Brain microvascular endothelial cell (primary cell): ENCODE data around the gene FUBP1.

ENCODE experiments used
- DNase-seq: peaks from one replicate; pipeline ENCODE4 v3.0.0-alpha.2; 2020
- H3K27ac ChIP-seq: fragments of 250-450 bp; sonication (Bioruptor Pico); 2 replicates; pipeline ENCODE4 v1.5.1; 2020; ENCODE audit warnings: mild to moderate bottlenecking, moderate library complexity
- H3K27me3 ChIP-seq: fragments of 250-450 bp; sonication (Bioruptor Pico); replicated peaks from 2 replicates; pipeline ENCODE4 v1.5.1; 2020; ENCODE audit warnings: mild to moderate bottlenecking
- H3K36me3 ChIP-seq: fragments of 250-450 bp; sonication (Bioruptor Pico); replicated peaks from 2 replicates; pipeline ENCODE4 v1.5.1; 2020; ENCODE audit warnings: mild to moderate bottlenecking
- H3K4me3 ChIP-seq: 2 replicates; pipeline ENCODE4 v1.5.1; 2011; ENCODE audit warnings: low read depth, mild to moderate bottlenecking, control low read depth, low read length, moderate library complexity
- in situ Hi-C: cut with HindIII; loops from 2 replicates; pipeline ENCODE4 v1.10.0; 2017; ENCODE audit warnings: low sequenced_read_pairs, low pct_ligation_motif_present
- TF ChIP-seq, protein P1 (sequence below): IDR thresholded peaks from 2 replicates; pipeline ENCODE4 v1.5.1; 2011; ENCODE audit warnings: low read depth, mild to moderate bottlenecking, moderate library complexity, low read length, control low read depth, inconsistent platforms; ENCODE audit errors: missing control alignments

The FUBP1 gene

DNA sequence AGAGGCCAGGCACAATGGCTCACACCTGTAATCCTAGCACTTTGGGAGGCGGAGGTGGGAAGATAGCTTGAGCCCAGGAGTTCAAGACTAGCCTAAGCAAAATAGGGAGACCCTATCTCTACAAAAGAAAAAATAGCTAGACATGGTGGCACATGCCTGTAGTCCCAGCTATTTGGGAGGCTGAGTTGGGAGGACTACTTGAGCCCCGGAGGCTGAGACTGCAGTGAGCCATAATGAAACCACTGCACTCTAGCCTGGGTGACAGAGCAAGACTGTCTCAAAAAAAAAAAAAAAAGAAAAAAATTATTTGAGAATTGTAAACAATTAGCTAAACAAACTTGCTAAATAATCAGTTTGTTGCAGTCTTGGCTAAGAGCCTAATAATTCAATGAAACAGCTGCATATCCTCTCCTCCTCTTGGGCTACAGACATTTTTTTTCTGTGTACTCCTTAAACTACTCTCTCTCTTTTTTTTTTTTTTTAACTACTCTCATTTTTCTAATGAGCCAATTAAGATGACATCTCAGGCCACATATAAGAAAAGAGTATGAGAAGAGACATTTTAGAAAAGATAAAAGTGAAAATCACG, 15.3 kb upstream of the FUBP1 start:
- TF ChIP-seq, protein P1, sequence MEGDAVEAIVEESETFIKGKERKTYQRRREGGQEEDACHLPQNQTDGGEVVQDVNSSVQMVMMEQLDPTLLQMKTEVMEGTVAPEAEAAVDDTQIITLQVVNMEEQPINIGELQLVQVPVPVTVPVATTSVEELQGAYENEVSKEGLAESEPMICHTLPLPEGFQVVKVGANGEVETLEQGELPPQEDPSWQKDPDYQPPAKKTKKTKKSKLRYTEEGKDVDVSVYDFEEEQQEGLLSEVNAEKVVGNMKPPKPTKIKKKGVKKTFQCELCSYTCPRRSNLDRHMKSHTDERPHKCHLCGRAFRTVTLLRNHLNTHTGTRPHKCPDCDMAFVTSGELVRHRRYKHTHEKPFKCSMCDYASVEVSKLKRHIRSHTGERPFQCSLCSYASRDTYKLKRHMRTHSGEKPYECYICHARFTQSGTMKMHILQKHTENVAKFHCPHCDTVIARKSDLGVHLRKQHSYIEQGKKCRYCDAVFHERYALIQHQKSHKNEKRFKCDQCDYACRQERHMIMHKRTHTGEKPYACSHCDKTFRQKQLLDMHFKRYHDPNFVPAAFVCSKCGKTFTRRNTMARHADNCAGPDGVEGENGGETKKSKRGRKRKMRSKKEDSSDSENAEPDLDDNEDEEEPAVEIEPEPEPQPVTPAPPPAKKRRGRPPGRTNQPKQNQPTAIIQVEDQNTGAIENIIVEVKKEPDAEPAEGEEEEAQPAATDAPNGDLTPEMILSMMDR = no peak
- no peak overlapping the region for H3K27ac ChIP-seq
- H3K36me3 ChIP-seq = no peaks in the 10 kb centered on the region
- no peak overlapping the region for H3K4me3 ChIP-seq
- DNase-seq = no peak
- no peaks in the 10 kb centered on the region for H3K27me3 ChIP-seq
- in situ Hi-C loops = no loop called here

DNA sequence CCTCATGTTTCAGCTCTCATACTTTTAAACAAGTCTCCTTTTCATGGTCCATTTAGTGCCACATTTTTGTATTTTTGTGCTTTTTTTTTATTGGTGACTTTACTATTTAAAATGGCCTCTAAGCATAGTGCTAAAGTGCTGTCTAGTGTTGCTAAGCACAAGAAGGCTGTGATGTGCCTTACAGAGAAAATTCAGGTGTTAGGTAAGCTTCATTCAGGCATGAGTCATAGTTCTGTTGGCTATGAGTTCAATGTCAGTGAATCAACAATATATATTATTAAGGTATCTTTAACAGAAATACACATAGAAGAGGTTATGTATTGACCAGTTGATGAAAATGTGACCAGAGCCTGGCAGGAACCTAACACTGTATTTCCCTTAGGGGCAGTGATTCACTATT, 12.8 kb upstream of the FUBP1 start:
- H3K36me3 ChIP-seq = no peaks in the 10 kb centered on the region
- no peaks in the 10 kb centered on the region for H3K27me3 ChIP-seq
- TF ChIP-seq, protein P1 = no peak
- DNase-seq = no peak
- no peak overlapping the region for H3K4me3 ChIP-seq
- in situ Hi-C loops = no loop called here
- no peak overlapping the region for H3K27ac ChIP-seq

GRCh38 chr1:77990629-77991204, 11.8 kb upstream of the FUBP1 start:
- no peak for DNase-seq
- in situ Hi-C loops = no loop called here

DNA sequence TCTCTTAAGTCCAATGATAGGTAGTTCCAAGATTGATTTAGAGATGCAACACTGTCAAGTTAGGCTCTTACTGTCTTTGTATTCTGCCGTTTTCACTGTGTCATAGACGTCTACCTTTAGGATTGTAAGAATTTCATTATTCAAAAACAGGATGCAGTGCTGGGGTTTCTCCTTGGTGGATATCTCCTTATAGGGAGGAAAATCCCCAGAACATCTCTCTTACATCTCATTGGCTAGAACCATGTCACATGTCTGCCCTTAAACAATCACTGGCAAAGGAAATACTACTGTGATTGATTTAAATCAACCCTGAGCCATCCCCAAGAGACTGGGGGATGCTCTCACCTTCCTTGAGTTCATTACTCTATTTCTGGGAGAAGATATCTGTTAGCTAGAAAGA, 10.9 kb upstream of the FUBP1 start:
- in situ Hi-C loops = no loop called here
- no peak overlapping the region for H3K4me3 ChIP-seq
- H3K27ac ChIP-seq = no peak overlapping the region
- H3K27me3 ChIP-seq = no peaks in the 10 kb centered on the region
- no peaks in the 10 kb centered on the region for H3K36me3 ChIP-seq
- TF ChIP-seq, protein P1 = no peak
- no peak for DNase-seq

More at GRCh38 chr1:77990629-77991204, 11.8 kb upstream of the FUBP1 start:
- Histone ChIP-seq H3K27ac (no peak overlapping the region), H3K36me3 (no peaks in the 10 kb centered on the region), H3K27me3 (no peaks in the 10 kb centered on the region), H3K4me3 (no peak overlapping the region)
- TF ChIP-seq, protein P1 = no peak

DNA sequence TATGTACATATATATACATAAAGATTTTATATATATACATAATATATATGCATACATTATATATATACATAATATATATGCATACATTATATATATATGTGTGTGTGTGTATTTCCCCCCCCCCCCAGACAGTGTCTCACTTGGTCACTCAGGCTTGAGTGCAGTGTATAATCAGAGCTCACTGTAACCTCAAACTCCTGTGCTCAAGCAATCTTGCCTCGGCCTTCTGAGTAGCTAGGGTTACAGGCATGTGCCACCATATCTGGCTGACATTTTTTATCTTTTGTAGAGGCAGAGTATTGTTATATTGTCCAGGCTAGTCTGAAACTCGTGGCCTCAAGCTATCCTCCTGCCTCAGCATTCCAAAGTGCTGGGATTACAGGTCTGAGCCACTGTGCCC, 9.0 kb upstream of the FUBP1 start:
- no peak for DNase-seq
- Histone ChIP-seq H3K27me3 (no peaks in the 10 kb centered on the region), H3K4me3 (no peak overlapping the region), H3K27ac (no peak overlapping the region), H3K36me3 (no peaks in the 10 kb centered on the region)
- TF ChIP-seq, protein P1 = no peak
- in situ Hi-C loops = no loop called here

DNA sequence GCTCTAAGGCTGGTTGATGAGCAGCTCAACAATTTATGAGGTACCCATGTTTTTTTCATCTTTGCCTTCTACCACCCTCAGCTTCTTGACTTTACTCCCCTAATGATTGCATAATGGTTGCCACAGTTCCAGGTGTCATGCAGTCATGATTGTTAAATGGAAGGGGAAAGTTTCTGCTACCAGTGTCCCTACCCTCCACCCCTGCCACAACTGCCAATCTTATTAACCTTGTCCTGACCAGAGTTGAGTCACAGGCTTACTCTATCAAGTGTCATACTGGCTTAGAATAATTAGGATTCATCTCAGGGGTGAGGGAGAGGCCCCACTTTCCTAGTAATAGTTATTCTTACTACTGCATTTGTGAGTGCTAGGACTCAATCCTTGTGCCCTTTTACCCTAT, 7.9 kb upstream of the FUBP1 start:
- no peak overlapping the region for H3K27ac ChIP-seq
- H3K27me3 ChIP-seq = no peaks in the 10 kb centered on the region
- no peak for DNase-seq
- in situ Hi-C loops = no loop called here
- H3K36me3 ChIP-seq = no peaks in the 10 kb centered on the region
- no peak overlapping the region for H3K4me3 ChIP-seq
- TF ChIP-seq, protein P1 = no peak
